ENCODE measurements around the gene DLGAP1.
A peak's percentile ranks its signal among the peaks of the same experiment; 100 is the strongest.

DLGAP1 gene

DNA sequence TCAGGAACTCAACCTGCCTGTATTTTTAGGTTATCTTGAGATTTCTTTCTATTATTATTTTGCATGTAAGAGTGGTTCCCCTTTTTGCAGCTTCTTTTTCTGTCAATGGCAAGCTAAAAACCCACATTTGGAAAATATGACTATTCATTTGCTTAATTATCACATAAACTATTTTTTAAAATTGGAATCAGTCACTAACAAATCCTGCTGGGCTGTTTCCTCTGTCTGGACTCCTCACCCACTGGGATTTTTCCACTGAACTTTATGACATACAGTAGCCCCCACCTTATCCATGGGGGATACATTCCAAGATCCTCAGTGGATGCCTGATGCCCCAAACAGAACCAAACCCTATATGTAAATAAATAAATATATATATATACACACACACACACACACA lies 447.3 kb downstream of the DLGAP1 start:
- no peak for DNase-seq (ENCODE audit: low read depth)
- TF ChIP-seq MYC (IDR thresholded peaks at IDR 0.05; ENCODE audit: low read depth, low read length) = no peak
- TF ChIP-seq POLR2A (IDR thresholded peaks at IDR 0.05; ENCODE audit: extremely low read depth, insufficient read length) = no peak
- TF ChIP-seq CTCF (IDR thresholded peaks at IDR 0.05; ENCODE audit: low read depth, low read length) = no peak
- TF ChIP-seq, protein P1, sequence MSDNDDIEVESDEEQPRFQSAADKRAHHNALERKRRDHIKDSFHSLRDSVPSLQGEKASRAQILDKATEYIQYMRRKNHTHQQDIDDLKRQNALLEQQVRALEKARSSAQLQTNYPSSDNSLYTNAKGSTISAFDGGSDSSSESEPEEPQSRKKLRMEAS (IDR thresholded peaks at IDR 0.05; ENCODE audit: low read depth, low read length) = no peak
- H3K4me3 ChIP-seq (ENCODE audit: low read depth, low read length) = no peak overlapping the region

DNA sequence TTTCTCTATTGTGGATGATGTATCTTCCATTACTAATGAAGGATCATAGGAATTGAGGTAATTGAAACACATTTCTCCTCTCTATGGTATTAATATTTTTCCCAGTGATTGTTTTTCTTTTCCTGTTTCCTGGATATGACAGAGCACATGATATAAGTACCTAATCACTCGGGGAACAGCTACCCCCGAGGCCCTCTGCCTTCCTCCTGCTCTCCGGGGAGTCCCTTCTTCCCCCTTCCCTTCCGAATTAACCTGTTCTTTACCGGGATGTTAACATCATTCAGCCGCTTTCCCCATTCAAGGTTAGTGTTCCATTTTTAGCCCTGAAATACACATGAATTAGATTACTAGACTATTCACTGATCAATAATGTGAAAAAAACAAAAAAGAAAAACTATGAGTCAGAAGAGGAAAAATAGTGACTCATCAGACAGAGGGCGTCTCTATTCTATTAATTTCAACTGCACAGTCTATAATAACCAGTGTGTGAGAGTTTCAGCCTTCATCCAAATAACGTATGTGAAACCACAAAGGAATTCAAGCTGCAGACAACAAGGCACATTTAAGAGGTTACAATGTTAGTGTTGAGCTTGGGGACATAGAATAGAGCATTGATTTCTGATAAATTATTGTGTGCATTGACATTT lies 450.8 kb downstream of the DLGAP1 start:
- DNase-seq (ENCODE audit: low read depth) = no peak
- TF ChIP-seq POLR2A (IDR thresholded peaks at IDR 0.05; ENCODE audit: extremely low read depth, insufficient read length) (no peak), CTCF (IDR thresholded peaks at IDR 0.05; ENCODE audit: low read depth, low read length) (no peak), MYC (IDR thresholded peaks at IDR 0.05; ENCODE audit: low read depth, low read length) (no peak)
- TF ChIP-seq, protein P1 (IDR thresholded peaks at IDR 0.05; ENCODE audit: low read depth, low read length) = no peak
- no peak overlapping the region for H3K4me3 ChIP-seq (ENCODE audit: low read depth, low read length)

DNA sequence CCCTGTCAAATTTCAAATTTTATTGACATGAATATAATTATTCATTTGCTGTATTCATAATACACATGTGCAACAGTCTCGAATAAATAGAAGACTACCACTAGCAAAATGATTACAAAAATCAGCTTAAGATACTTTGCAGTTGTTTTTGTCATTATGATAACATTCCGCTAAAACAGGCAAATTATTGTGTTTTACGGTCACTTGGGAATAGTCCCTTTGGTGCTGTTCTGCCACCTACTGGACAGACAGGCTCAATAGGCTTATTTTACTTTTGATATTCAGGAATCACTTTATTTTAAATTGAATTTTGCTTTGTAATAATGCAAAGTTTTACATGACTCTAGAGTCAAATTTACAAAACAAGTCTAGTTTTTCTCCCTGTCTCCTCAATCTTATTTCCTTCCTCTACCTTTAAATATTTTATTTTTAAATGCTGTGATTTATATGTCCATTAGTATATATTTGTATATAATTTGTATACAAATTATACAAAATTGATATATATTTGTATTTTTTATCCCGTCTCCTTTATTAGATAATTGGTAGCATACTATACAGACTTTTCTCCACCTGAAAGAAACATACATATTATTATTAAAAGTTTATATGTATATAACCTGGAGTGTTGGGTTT lies 456.3 kb downstream of the DLGAP1 start:
- TF ChIP-seq MYC (IDR thresholded peaks at IDR 0.05; ENCODE audit: low read depth, low read length) (no peak), CTCF (IDR thresholded peaks at IDR 0.05; ENCODE audit: low read depth, low read length) (peak; percentile 57)
- DNase-seq (ENCODE audit: low read depth) = peak; percentile 56
- no peak overlapping the region for H3K4me3 ChIP-seq (ENCODE audit: low read depth, low read length)

GRCh38 chr18:3995476-3996102 lies 459.5 kb downstream of the DLGAP1 start:
- no peak for TF ChIP-seq POLR2A (IDR thresholded peaks at IDR 0.05; ENCODE audit: extremely low read depth, insufficient read length)
- TF ChIP-seq CTCF (IDR thresholded peaks at IDR 0.05; ENCODE audit: low read depth, low read length) = peak; percentile 83
- no peak for TF ChIP-seq MYC (IDR thresholded peaks at IDR 0.05; ENCODE audit: low read depth, low read length)

GRCh38 chr18:3993941-3994687 lies 461.0 kb downstream of the DLGAP1 start:
- no peak for TF ChIP-seq POLR2A (IDR thresholded peaks at IDR 0.05; ENCODE audit: extremely low read depth, insufficient read length)
- no peak for TF ChIP-seq MYC (IDR thresholded peaks at IDR 0.05; ENCODE audit: low read depth, low read length)
- TF ChIP-seq, protein P1 (IDR thresholded peaks at IDR 0.05; ENCODE audit: low read depth, low read length) = no peak
- no peak for TF ChIP-seq CTCF (IDR thresholded peaks at IDR 0.05; ENCODE audit: low read depth, low read length)
- H3K4me3 ChIP-seq (ENCODE audit: low read depth, low read length) = no peak overlapping the region

More at GRCh38 chr18:3995476-3996102, 459.5 kb downstream of the DLGAP1 start:
- no peak overlapping the region for H3K4me3 ChIP-seq (ENCODE audit: low read depth, low read length)
- peak; percentile 70 for DNase-seq (ENCODE audit: low read depth)

More at GRCh38 chr18:3993941-3994687, 461.0 kb downstream of the DLGAP1 start:
- no peak for DNase-seq (ENCODE audit: low read depth)

Measured in NB4 (cell line).